Measurements from ENCODE around the gene BCL2A1.
A peak's percentile ranks its signal among the peaks of the same experiment; 100 is the strongest.
"Not testable (repeated sequence)": the region's sequence is repeated elsewhere in the genome, so short reads cannot be mapped to it uniquely, and the experiment has no call there.

BCL2A1 gene

GRCh38 chr15:79933231-79933630, 37.8 kb downstream of the BCL2A1 start:
- TF ChIP-seq, protein P1, sequence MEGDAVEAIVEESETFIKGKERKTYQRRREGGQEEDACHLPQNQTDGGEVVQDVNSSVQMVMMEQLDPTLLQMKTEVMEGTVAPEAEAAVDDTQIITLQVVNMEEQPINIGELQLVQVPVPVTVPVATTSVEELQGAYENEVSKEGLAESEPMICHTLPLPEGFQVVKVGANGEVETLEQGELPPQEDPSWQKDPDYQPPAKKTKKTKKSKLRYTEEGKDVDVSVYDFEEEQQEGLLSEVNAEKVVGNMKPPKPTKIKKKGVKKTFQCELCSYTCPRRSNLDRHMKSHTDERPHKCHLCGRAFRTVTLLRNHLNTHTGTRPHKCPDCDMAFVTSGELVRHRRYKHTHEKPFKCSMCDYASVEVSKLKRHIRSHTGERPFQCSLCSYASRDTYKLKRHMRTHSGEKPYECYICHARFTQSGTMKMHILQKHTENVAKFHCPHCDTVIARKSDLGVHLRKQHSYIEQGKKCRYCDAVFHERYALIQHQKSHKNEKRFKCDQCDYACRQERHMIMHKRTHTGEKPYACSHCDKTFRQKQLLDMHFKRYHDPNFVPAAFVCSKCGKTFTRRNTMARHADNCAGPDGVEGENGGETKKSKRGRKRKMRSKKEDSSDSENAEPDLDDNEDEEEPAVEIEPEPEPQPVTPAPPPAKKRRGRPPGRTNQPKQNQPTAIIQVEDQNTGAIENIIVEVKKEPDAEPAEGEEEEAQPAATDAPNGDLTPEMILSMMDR (IDR thresholded peaks at IDR 0.05; ENCODE audit: low read depth, low read length, missing control alignments), result no peak
- no peak for DNase-seq (ENCODE audit: low read depth)
- no peak overlapping the region for H3K4me3 ChIP-seq (ENCODE audit: low read depth, low read length)

GRCh38 chr15:79932447-79932846, 38.5 kb downstream of the BCL2A1 start:
- TF ChIP-seq, protein P1 (IDR thresholded peaks at IDR 0.05; ENCODE audit: low read depth, low read length, missing control alignments), result no peak
- DNase-seq (ENCODE audit: low read depth), result no peak

GRCh38 chr15:79930516-79930915, 40.5 kb downstream of the BCL2A1 start:
- DNase-seq (ENCODE audit: low read depth), result no peak
- TF ChIP-seq, protein P1 (IDR thresholded peaks at IDR 0.05; ENCODE audit: low read depth, low read length, missing control alignments), result no peak
- no peak overlapping the region for H3K4me3 ChIP-seq (ENCODE audit: low read depth, low read length)

More at GRCh38 chr15:79932447-79932846, 38.5 kb downstream of the BCL2A1 start:
- H3K4me3 ChIP-seq (ENCODE audit: low read depth, low read length), result no peak overlapping the region

DNA sequence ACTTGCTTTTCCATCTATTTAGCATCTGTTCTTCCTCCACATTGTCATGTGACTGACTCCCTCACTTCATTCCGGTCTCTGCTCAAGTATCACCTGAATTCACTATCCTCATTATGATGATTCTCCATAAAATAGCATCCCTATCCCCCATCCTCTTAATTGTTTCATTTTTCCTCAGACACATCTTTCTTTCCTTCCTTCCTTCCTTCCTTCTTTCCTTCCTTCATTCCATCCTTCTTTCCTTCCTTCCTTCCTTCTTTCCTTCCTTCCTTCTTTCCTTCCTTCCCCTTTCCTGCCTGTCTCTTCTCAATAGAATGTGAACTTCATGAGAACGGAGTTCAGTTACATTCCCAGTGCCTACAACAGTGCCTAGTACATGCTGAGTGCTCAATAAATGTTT, 41.6 kb downstream of the BCL2A1 start:
- DNase-seq (ENCODE audit: low read depth), result no peak
- TF ChIP-seq, protein P1 (IDR thresholded peaks at IDR 0.05; ENCODE audit: low read depth, low read length, missing control alignments), result no peak
- no peak overlapping the region for H3K4me3 ChIP-seq (ENCODE audit: low read depth, low read length)

DNA sequence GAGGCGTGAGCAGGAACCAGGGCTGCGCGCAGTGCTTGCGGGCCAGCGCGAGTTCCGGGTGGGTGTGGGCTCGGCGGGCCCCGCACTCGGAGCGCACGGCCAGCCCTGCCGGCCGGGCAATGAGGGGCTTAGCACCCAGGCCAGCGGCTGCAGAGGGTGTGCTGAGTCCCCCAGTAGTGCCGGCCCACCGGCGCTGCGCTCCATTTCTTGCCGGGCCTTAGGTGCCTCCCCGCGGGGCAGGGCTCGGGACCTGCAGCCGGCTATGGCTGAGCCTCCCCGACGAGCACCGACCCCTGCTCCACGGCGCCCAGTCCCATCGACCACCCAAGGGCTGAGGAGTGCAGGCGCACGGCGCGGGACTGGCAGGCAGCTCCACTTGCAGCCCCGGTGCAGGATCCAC, 44.9 kb downstream of the BCL2A1 start:
- H3K4me3 ChIP-seq (ENCODE audit: low read depth, low read length); DNase-seq (ENCODE audit: low read depth): not testable (repeated sequence)

- DNase-seq (ENCODE audit: low read depth), result no peak
- TF ChIP-seq, protein P1 (IDR thresholded peaks at IDR 0.05; ENCODE audit: low read depth, low read length, missing control alignments), result no peak
These were observed 46.6 kb downstream of the BCL2A1 start for GRCh38 chr15:79924379-79924778.

DNA sequence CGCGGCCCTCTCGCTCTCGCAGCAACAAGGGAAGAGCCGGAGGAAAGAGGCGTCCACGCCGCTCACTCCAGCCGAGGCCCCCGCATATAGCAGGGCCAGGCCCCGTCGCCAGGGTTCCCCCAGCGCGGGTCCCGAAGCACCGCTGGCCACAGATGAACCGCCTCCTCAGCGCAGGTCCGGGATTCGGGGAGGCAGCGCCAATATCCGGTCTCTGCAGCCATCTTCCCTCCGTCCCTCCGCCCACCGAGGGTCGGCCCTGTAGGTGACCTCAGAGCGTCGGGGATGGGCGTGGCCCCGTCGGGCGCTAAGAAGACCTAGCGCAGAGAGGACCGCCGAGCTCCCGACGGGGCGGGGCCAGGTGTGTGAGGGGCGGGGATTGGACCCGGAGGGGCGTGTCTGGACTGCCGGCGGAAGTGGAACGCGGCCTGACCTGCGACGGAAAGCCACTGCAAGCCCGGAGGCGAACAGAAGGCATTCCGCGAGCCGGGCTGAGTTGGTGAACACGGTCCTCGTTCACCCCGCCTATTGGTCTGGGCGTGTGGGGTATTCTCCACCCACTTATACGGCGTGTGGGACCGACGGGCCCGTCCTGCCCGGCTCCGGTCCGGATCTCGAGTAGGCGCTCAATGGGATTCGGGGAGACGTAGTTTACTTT, 47.4 kb downstream of the BCL2A1 start:
- DNase-seq (ENCODE audit: low read depth), result peak; percentile 97
- peak overlapping the region; percentile 89 for H3K4me3 ChIP-seq (ENCODE audit: low read depth, low read length)
- TF ChIP-seq, protein P1 (IDR thresholded peaks at IDR 0.05; ENCODE audit: low read depth, low read length, missing control alignments), result no peak

More at GRCh38 chr15:79924379-79924778, 46.6 kb downstream of the BCL2A1 start:
- peak overlapping the region; percentile 89; the same call in 1 of the 2 replicates for H3K4me3 ChIP-seq (ENCODE audit: low read depth, low read length)
